GM18511 (cell line): ENCODE measurements around the gene ARMC8.
"Not testable (repeated sequence)": the region's sequence is repeated elsewhere in the genome, so short reads cannot be mapped to it uniquely, and the experiment has no call there.

ENCODE experiments used
- ATAC-seq: cut with Tn5 transposase; IDR thresholded peaks from one replicate; pipeline ENCODE4 v1.9.1; 2021; ENCODE audit warnings: mild to moderate bottlenecking, moderate library complexity; ENCODE audit not compliant: unreplicated experiment

Gene ARMC8

GRCh38 chr3:138187296-138188012, at the start of gene ARMC8:
Gene ARMC8 (plus strand): TSS chr3:138187301. CDS start chr3:138187555, 254 bp downstream.
- ATAC-seq: peak; percentile 66

- ATAC-seq: no peak
Observed at GRCh38 chr3:138137861-138138260, 49.2 kb upstream of the ARMC8 start.

- ATAC-seq: no peak
Observed at GRCh38 chr3:138139691-138140090, 47.4 kb upstream of the ARMC8 start.

GRCh38 chr3:138140940-138141339, 46.2 kb upstream of the ARMC8 start:
- no peak for ATAC-seq

GRCh38 chr3:138142181-138142580, 44.9 kb upstream of the ARMC8 start:
- ATAC-seq: not testable (repeated sequence)

- no peak for ATAC-seq
Observed at GRCh38 chr3:138148503-138148902, 38.6 kb upstream of the ARMC8 start.

- no peak for ATAC-seq
Observed at GRCh38 chr3:138154534-138154933, 32.6 kb upstream of the ARMC8 start.

- no peak for ATAC-seq
Observed at GRCh38 chr3:138157743-138158142, 29.4 kb upstream of the ARMC8 start.

- ATAC-seq: no peak
Observed at GRCh38 chr3:138165061-138165460, 22.0 kb upstream of the ARMC8 start.

GRCh38 chr3:138172625-138173024, 14.5 kb upstream of the ARMC8 start:
- ATAC-seq: no peak

GRCh38 chr3:138173769-138174420, 13.2 kb upstream of the ARMC8 start:
- peak; percentile 2 for ATAC-seq

GRCh38 chr3:138174421-138175131, 12.5 kb upstream of the ARMC8 start, which contains the start of gene DBR1:
Gene DBR1 (minus strand): TSS chr3:138174921. CDS start chr3:138174795, 126 bp downstream.
- ATAC-seq: peak; percentile 93

- ATAC-seq: peak; percentile 82
Observed at GRCh38 chr3:138180375-138181029, 6.6 kb upstream of the ARMC8 start.

GRCh38 chr3:138184994-138185393, 2.1 kb upstream of the ARMC8 start:
- ATAC-seq: no peak

- no peak for ATAC-seq
Observed at GRCh38 chr3:138186221-138186620, 880 bp upstream of the ARMC8 start.

GRCh38 chr3:138186803-138187295, 252 bp upstream of the ARMC8 start:
- ATAC-seq: peak; percentile 96

GRCh38 chr3:138188013-138188730, 1.1 kb downstream of the ARMC8 start:
- peak; percentile 8 for ATAC-seq

GRCh38 chr3:138195481-138195880, 8.4 kb downstream of the ARMC8 start:
- ATAC-seq: no peak

- ATAC-seq: no peak
Observed at GRCh38 chr3:138196023-138196422, 8.9 kb downstream of the ARMC8 start.

- no peak for ATAC-seq
Observed at GRCh38 chr3:138197058-138197457, 10.0 kb downstream of the ARMC8 start.
